Measurements from ENCODE around the gene SNRPA1.

The SNRPA1 gene

GRCh38 chr15:101250873-101251829 lies 43.9 kb downstream of the SNRPA1 start:
- Histone ChIP-seq H3K4me3 (ENCODE audit: insufficient read depth, low read depth, low read length) (peak overlapping the region; percentile 64), H3K4me1 (ENCODE audit: control insufficient read depth, insufficient read depth, low read length) (peaks cover 26% of the 10 kb centered on the region), H3K27me3 (ENCODE audit: control insufficient read depth, insufficient read depth, low read length, poor library complexity, severe bottlenecking) (peaks cover 11% of the 10 kb centered on the region), H3K36me3 (ENCODE audit: control insufficient read depth, insufficient read depth, low read length) (no peaks in the 10 kb centered on the region), H3K27ac (ENCODE audit: insufficient read depth, low read depth, low read length, poor library complexity, severe bottlenecking) (no peak overlapping the region), H3K9me3 (ENCODE audit: control insufficient read depth, low read length) (no peaks in the 10 kb centered on the region)
- WGBS, 2 experiments, result 0% methylated on average over 150 of the region's 150 CpGs

DNA sequence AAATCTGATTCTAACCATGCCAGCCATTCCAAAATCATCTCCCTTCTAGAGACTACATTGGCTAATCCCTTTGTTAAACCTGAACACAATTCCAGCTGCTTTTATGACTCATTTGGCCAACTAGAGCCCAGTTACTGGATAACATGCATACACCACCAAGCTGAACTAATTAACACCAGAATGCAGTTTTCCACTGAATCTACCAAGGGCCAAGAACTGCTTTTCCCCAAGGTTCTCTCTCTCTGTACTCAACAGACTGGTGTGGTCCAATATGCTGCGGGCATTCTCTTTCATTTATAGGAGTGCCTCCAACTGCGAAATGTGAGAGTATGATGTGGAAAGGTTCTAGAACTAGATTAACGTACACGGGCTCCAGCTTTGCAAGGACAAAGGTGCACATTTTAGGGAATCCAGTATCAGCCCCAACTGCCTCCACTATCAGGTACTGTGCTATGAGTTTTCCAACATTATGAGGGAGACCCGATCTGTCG lies 44.7 kb downstream of the SNRPA1 start:
- Histone ChIP-seq H3K27ac (ENCODE audit: insufficient read depth, low read depth, low read length, poor library complexity, severe bottlenecking) (no peak overlapping the region), H3K9me3 (ENCODE audit: control insufficient read depth, low read length) (no peaks in the 10 kb centered on the region), H3K4me1 (ENCODE audit: control insufficient read depth, insufficient read depth, low read length) (peaks cover 19% of the 10 kb centered on the region), H3K4me3 (ENCODE audit: insufficient read depth, low read depth, low read length) (peak overlapping the region; percentile 62), H3K27me3 (ENCODE audit: control insufficient read depth, insufficient read depth, low read length, poor library complexity, severe bottlenecking) (peaks cover 11% of the 10 kb centered on the region), H3K36me3 (ENCODE audit: control insufficient read depth, insufficient read depth, low read length) (no peaks in the 10 kb centered on the region)
- WGBS, 2 experiments, result 10 to 14% methylated on average over 6 of the region's 6 CpGs

- 88 to 89% methylated on average over 2 of the region's 3 CpGs for WGBS, 2 experiments
- no peak overlapping the region for H3K27ac ChIP-seq (ENCODE audit: insufficient read depth, low read depth, low read length, poor library complexity, severe bottlenecking)
Measured at GRCh38 chr15:101248274-101248673, 46.8 kb downstream of the SNRPA1 start.

DNA sequence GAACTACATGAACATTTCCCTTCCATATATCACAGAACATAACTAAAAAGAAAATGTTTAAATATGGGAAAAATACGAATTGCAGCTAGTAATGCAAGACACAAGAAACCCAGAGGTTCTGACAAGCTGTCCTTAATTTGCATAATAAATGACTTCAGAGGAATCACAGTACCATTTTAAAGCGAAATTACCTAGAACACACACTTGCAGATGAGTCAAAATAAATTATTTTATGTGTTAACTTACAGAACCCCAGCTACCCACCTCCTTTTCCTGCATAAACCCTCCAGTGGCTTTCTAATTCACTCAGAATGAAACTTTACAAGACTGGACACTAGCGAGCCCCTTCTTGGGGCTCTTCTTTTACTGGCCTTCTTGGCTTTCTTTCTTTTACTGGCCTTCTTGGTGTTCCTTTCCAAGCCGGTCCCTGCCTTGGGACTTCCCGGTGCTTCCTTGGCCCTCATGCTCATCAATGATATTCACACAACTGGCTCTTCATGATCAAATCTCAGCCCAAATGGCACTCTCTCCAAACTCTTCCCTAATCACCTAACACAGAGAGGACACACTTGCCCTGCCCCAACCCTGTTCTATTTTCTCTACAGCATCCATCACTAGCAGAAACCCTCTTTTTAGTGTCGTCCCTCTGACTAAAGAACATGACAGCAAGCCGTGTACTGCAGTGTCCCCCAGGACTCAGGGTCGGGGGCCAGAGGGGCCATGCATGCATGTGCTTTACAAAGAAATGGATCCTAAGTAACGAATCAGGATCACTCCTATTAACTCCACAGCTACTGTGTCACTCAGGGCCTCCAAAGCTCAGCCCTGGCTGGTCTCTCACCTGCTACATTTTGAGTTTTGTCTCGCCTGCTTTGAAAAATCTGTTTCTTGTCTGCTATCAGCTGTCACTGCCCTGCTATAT lies 48.0 kb downstream of the SNRPA1 start:
- peaks cover 28% of the 10 kb centered on the region for H3K4me1 ChIP-seq (ENCODE audit: control insufficient read depth, insufficient read depth, low read length)
- H3K27ac ChIP-seq (ENCODE audit: insufficient read depth, low read depth, low read length, poor library complexity, severe bottlenecking), result no peak overlapping the region
- H3K36me3 ChIP-seq (ENCODE audit: control insufficient read depth, insufficient read depth, low read length), result no peaks in the 10 kb centered on the region
- H3K27me3 ChIP-seq (ENCODE audit: control insufficient read depth, insufficient read depth, low read length, poor library complexity, severe bottlenecking), result peaks cover under 1% of the 10 kb centered on the region
- H3K9me3 ChIP-seq (ENCODE audit: control insufficient read depth, low read length), result no peaks in the 10 kb centered on the region
- H3K4me3 ChIP-seq (ENCODE audit: insufficient read depth, low read depth, low read length), result no peak overlapping the region
- whole genome bisulfite sequencing, 2 experiments, result 88 to 91% methylated on average over 8 to 10 of the region's 10 CpGs

More at GRCh38 chr15:101248274-101248673, 46.8 kb downstream of the SNRPA1 start:
- Histone ChIP-seq H3K36me3 (ENCODE audit: control insufficient read depth, insufficient read depth, low read length) (no peaks in the 10 kb centered on the region), H3K4me3 (ENCODE audit: insufficient read depth, low read depth, low read length) (no peak overlapping the region), H3K4me1 (ENCODE audit: control insufficient read depth, insufficient read depth, low read length) (peaks cover 23% of the 10 kb centered on the region), H3K9me3 (ENCODE audit: control insufficient read depth, low read length) (no peaks in the 10 kb centered on the region), H3K27me3 (ENCODE audit: control insufficient read depth, insufficient read depth, low read length, poor library complexity, severe bottlenecking) (peaks cover 11% of the 10 kb centered on the region)

- 97 to 100% methylated on average over 5 to 6 of the region's 6 CpGs for WGBS, 2 experiments
- H3K36me3 ChIP-seq (ENCODE audit: control insufficient read depth, insufficient read depth, low read length), result no peaks in the 10 kb centered on the region
Measured at GRCh38 chr15:101246391-101246790, 48.7 kb downstream of the SNRPA1 start.

GRCh38 chr15:101244889-101245668 lies 50.0 kb downstream of the SNRPA1 start:
- WGBS, 2 experiments, result 92 to 95% methylated on average over 14 of the region's 14 CpGs
- no peaks in the 10 kb centered on the region for H3K36me3 ChIP-seq (ENCODE audit: control insufficient read depth, insufficient read depth, low read length)
- no peaks in the 10 kb centered on the region for H3K27me3 ChIP-seq (ENCODE audit: control insufficient read depth, insufficient read depth, low read length, poor library complexity, severe bottlenecking)

More at GRCh38 chr15:101246391-101246790, 48.7 kb downstream of the SNRPA1 start:
- Histone ChIP-seq H3K9me3 (ENCODE audit: control insufficient read depth, low read length) (no peaks in the 10 kb centered on the region), H3K27ac (ENCODE audit: insufficient read depth, low read depth, low read length, poor library complexity, severe bottlenecking) (no peak overlapping the region), H3K27me3 (ENCODE audit: control insufficient read depth, insufficient read depth, low read length, poor library complexity, severe bottlenecking) (no peaks in the 10 kb centered on the region), H3K4me3 (ENCODE audit: insufficient read depth, low read depth, low read length) (no peak overlapping the region), H3K4me1 (ENCODE audit: control insufficient read depth, insufficient read depth, low read length) (peaks cover 28% of the 10 kb centered on the region)

DNA sequence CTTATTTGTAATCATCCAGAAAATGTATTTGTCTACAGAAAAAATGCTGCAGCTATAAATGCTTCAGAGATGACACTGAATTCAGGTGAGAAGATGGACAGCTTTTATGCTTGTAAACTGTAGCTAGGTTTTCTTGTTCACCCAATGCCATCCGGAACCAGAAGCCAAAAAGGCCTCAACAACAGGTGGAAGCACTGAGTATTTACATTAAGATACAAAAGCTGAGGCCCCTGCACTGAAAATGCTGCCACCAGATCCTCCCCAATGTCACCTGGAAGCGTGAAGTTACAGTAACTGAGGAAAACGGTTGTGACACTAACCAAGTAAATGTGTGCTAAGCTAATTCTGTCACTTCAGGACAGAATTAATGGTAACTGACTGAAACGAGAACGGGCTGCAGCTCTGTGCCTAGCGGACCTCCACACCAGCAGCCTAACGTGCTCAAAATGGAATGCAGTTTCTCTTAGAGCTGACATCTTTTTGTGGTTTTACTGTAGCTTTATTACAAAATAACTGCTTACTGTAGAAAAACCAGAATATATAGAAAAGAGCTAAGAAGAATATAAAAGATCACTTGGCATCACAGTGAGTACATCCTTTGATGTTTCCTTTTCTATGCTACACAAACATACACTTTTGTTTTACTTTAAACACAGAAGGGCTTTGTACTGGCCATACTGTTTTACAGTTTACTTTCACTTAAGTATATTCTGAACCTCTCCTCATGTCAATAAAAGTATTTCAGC lies 50.8 kb downstream of the SNRPA1 start:
- H3K36me3 ChIP-seq (ENCODE audit: control insufficient read depth, insufficient read depth, low read length), result no peaks in the 10 kb centered on the region
- H3K27ac ChIP-seq (ENCODE audit: insufficient read depth, low read depth, low read length, poor library complexity, severe bottlenecking), result no peak overlapping the region
- no peak overlapping the region for H3K4me3 ChIP-seq (ENCODE audit: insufficient read depth, low read depth, low read length)
- H3K27me3 ChIP-seq (ENCODE audit: control insufficient read depth, insufficient read depth, low read length, poor library complexity, severe bottlenecking), result no peaks in the 10 kb centered on the region
- H3K4me1 ChIP-seq (ENCODE audit: control insufficient read depth, insufficient read depth, low read length), result peaks cover 17% of the 10 kb centered on the region
- WGBS, 2 experiments, result 84 to 85% methylated on average over 7 of the region's 7 CpGs
- H3K9me3 ChIP-seq (ENCODE audit: control insufficient read depth, low read length), result no peaks in the 10 kb centered on the region

More at GRCh38 chr15:101244889-101245668, 50.0 kb downstream of the SNRPA1 start:
- H3K9me3 ChIP-seq (ENCODE audit: control insufficient read depth, low read length), result no peaks in the 10 kb centered on the region
- no peak overlapping the region for H3K27ac ChIP-seq (ENCODE audit: insufficient read depth, low read depth, low read length, poor library complexity, severe bottlenecking)
- H3K4me3 ChIP-seq (ENCODE audit: insufficient read depth, low read depth, low read length), result no peak overlapping the region
- peaks cover 23% of the 10 kb centered on the region for H3K4me1 ChIP-seq (ENCODE audit: control insufficient read depth, insufficient read depth, low read length)

DNA sequence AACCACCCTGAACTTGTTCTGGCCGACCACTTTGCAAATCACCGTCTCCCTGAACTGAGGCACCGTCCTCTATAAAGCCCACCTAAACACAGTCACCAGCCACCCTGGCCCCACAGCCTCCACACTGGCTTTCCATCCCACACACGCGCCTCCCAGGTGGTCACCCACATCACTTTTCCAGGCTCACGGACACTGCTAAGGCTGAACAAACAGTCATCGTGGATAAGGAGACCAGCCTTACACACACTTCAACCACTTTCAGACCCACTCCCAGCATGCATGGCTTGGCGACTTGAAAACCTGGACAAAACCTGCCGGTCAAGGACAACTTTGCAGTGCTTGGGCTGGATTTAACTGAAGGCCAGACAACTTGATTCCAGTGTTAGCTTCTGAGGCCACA lies 51.6 kb downstream of the SNRPA1 start:
- Histone ChIP-seq H3K36me3 (ENCODE audit: control insufficient read depth, insufficient read depth, low read length) (no peaks in the 10 kb centered on the region), H3K9me3 (ENCODE audit: control insufficient read depth, low read length) (no peaks in the 10 kb centered on the region), H3K4me1 (ENCODE audit: control insufficient read depth, insufficient read depth, low read length) (peaks cover 17% of the 10 kb centered on the region), H3K4me3 (ENCODE audit: insufficient read depth, low read depth, low read length) (no peak overlapping the region), H3K27me3 (ENCODE audit: control insufficient read depth, insufficient read depth, low read length, poor library complexity, severe bottlenecking) (no peaks in the 10 kb centered on the region), H3K27ac (ENCODE audit: insufficient read depth, low read depth, low read length, poor library complexity, severe bottlenecking) (no peak overlapping the region)
- WGBS, 2 experiments, result 92 to 93% methylated on average over 9 of the region's 9 CpGs

- H3K36me3 ChIP-seq (ENCODE audit: control insufficient read depth, insufficient read depth, low read length), result no peaks in the 10 kb centered on the region
- no peaks in the 10 kb centered on the region for H3K9me3 ChIP-seq (ENCODE audit: control insufficient read depth, low read length)
- no peaks in the 10 kb centered on the region for H3K27me3 ChIP-seq (ENCODE audit: control insufficient read depth, insufficient read depth, low read length, poor library complexity, severe bottlenecking)
- H3K27ac ChIP-seq (ENCODE audit: insufficient read depth, low read depth, low read length, poor library complexity, severe bottlenecking), result no peak overlapping the region
- no peak overlapping the region for H3K4me3 ChIP-seq (ENCODE audit: insufficient read depth, low read depth, low read length)
- H3K4me1 ChIP-seq (ENCODE audit: control insufficient read depth, insufficient read depth, low read length), result peaks cover 17% of the 10 kb centered on the region
- WGBS, 2 experiments, result 38 to 62% methylated on average over 6 of the region's 6 CpGs
Measured at GRCh38 chr15:101242999-101243336, 52.1 kb downstream of the SNRPA1 start.

Measured in ectodermal cell (in vitro differentiated cells).